Sigmoid colon (tissue), 7 donors: Measurements from ENCODE around the gene PQBP1. TPM values are rescaled to one million over a fixed set of nuclear protein-coding genes. Genes with fewer than 3 reads are reported as not detected.
"Not testable (repeated sequence)": the region's sequence is repeated elsewhere in the genome, so short reads cannot be mapped to it uniquely, and the experiment has no call there.

ENCODE experiments used
- DNase-seq: peaks from one replicate; pipeline ENCODE4 v3.0.0-alpha.2; 2019
- H3K27ac ChIP-seq, 4 donors: fragments of 200-600 bp; sonication (generic); one replicate each; pipeline ENCODE4 v1.5.1; 2016 to 2019; ENCODE audit warnings: mild to moderate bottlenecking in 1 of 4
- H3K27me3 ChIP-seq, 3 donors: fragments of 200-600 bp; sonication (generic); one replicate each; pipeline ENCODE4 v1.5.1; 2019; ENCODE audit warnings: mild to moderate bottlenecking in 1 of 3
- H3K36me3 ChIP-seq, 4 donors: fragments of 200-600 bp; sonication (generic); one replicate each; pipeline ENCODE4 v1.5.1; 2016 to 2019
- H3K4me1 ChIP-seq, 4 donors: fragments of 200-600 bp; sonication (generic); one replicate each; pipeline ENCODE4 v1.5.1; 2017 to 2019
- H3K4me3 ChIP-seq, 4 donors: fragments of 200-600 bp; sonication (generic); one replicate each; pipeline ENCODE4 v1.5.1; 2017 to 2019; ENCODE audit warnings: mild to moderate bottlenecking in 2 of 4, moderate library complexity in 1 of 4
- H3K9me3 ChIP-seq, 4 donors: fragments of 200-600 bp in 3 of 4; sonication (generic) in 3 of 4; one replicate each; pipeline versions ENCODE4 v1.5.1 to v1.6.1; 2013 to 2019
- EP300 ChIP-seq, 4 donors: sonication (generic); formaldehyde crosslinking; IDR thresholded peaks; one replicate each; pipeline ENCODE4 v1.6.1; 2017; ENCODE audit warnings: antibody characterized with exemption in 4 of 4
- POLR2A ChIP-seq, 2 donors: fragments of 450-650 bp; IDR thresholded peaks; one replicate each; pipeline ENCODE4 v1.6.1; 2016; ENCODE audit warnings: antibody characterized with exemption in 2 of 2, mild to moderate bottlenecking in 2 of 2, moderate library complexity in 2 of 2
- POLR2AphosphoS5 ChIP-seq, 4 donors: sonication (generic); formaldehyde crosslinking; IDR thresholded peaks; one replicate each; pipeline ENCODE4 v1.6.1; 2017; ENCODE audit warnings: antibody characterized with exemption in 4 of 4
- whole genome bisulfite sequencing, 2 donors: extraction: QIAGEN DNeasy Blood & Tissue Kit; methylation state at CpG; one replicate each; pipeline ENCODE4 v1.1.7; 2013; 5-methylcytosine and 5-hydroxymethylcytosine counted together
- intact Hi-C: fragments of 100-400 bp; cut with DNase I; formaldehyde crosslinking; loops from one replicate; pipeline ENCODE4 v1.15.1; 2023
- polyA plus RNA-seq, 3 donors: library from polyadenylated mRNA; stranded (reverse); fragments of 200-250 nt; gene quantifications; one replicate each; pipeline ENCODE4 v1.2.3, GENCODE V29; 2013
- total RNA-seq, 4 donors: library from RNA; depleted of rRNA; stranded (reverse); fragments of >200 nt; gene quantifications; one replicate each; pipeline ENCODE4 v1.1.0, GENCODE V29; 2016
- TF ChIP-seq, protein P1 (sequence below), 4 experiments: fragments of 450-650 bp in 3 of 4; fragments of 200-600 bp in 1 of 4; IDR thresholded peaks; one replicate each; pipeline ENCODE4 v1.5.1; 2016 to 2019; ENCODE audit warnings: antibody characterized with exemption in 4 of 4, mild to moderate bottlenecking in 3 of 4, moderate library complexity in 2 of 4
- donor health status: healthy with polysubstance abuse.
- donor health status: Bipolar disorder and iron deficiency.
- donor health status: healthy.

PQBP1 gene
- total RNA-seq (100 to 1,000 TPM in 2 of 4 donors, 10 to 100 TPM in 2; 83.1 to 103 (median 94.9) TPM), polyA plus RNA-seq (10 to 100 TPM; 65.0 to 80.8 (median 77.5) TPM)

GRCh38 chrX:48897625-48898306, at the start of gene PQBP1, which contains the start of gene TIMM17B:
TSS of gene PQBP1 (plus strand) at chrX:48897930. CDS start at chrX:48898510, 580 bp downstream.
TSS of gene TIMM17B (minus strand) at chrX:48897768. CDS start at chrX:48897749, 19 bp downstream.
- intact Hi-C loops = loop anchor here (10.0 kb wide), 1 partner anchor 223 kb away; no protein-coding TSS in a partner anchor
- WGBS, 2 donors = 0 to 1% methylated on average over 49 of the region's 49 CpGs
- H3K27me3 ChIP-seq = no peaks in the 10 kb centered on the region
- H3K9me3 ChIP-seq = no peaks in the 10 kb centered on the region
- peak; percentile 96 for DNase-seq
- H3K4me1 ChIP-seq = peaks cover 0 to 19% (median 17%) of the 10 kb centered on the region in 4 donors
- H3K27ac ChIP-seq = peak within 1 kb of the TSS; percentile 94 to 98 (median 95)
- peaks cover 0 to 34% (median 6%) of the 10 kb centered on the region in 4 donors for H3K36me3 ChIP-seq
- TF ChIP-seq POLR2AphosphoS5 (IDR thresholded peaks at IDR 0.05) = peak; percentile 86 to 93 (median 88)
- TF ChIP-seq EP300 (IDR thresholded peaks at IDR 0.05) = no peak
- TF ChIP-seq POLR2A (IDR thresholded peaks at IDR 0.05) = peak; percentile 59 to 69
- TF ChIP-seq, protein P1, sequence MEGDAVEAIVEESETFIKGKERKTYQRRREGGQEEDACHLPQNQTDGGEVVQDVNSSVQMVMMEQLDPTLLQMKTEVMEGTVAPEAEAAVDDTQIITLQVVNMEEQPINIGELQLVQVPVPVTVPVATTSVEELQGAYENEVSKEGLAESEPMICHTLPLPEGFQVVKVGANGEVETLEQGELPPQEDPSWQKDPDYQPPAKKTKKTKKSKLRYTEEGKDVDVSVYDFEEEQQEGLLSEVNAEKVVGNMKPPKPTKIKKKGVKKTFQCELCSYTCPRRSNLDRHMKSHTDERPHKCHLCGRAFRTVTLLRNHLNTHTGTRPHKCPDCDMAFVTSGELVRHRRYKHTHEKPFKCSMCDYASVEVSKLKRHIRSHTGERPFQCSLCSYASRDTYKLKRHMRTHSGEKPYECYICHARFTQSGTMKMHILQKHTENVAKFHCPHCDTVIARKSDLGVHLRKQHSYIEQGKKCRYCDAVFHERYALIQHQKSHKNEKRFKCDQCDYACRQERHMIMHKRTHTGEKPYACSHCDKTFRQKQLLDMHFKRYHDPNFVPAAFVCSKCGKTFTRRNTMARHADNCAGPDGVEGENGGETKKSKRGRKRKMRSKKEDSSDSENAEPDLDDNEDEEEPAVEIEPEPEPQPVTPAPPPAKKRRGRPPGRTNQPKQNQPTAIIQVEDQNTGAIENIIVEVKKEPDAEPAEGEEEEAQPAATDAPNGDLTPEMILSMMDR (IDR thresholded peaks at IDR 0.05) = no peak
- peak within 1 kb of the TSS; percentile 59 to 70 (median 66) for H3K4me3 ChIP-seq

DNA sequence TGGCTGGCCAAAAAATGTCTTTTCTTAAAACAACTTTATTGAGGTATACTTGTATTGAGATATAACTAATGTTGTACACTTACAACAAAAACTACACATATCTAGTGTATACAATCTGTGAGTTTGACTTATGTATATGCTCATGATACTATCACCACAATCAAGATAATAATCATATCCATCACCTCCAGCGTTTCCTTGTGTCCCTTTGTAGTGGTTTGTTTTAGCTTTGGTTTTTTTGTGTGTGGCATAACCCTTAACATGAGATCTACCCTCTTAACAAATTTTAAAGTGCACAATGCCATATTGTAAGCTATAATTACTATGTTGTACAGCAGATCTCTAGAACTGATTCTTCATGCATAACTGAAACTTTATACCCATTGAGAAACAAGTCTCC, 48.9 kb upstream of the PQBP1 start:
- no peak overlapping the region for H3K27ac ChIP-seq
- no peak overlapping the region for H3K4me3 ChIP-seq
- no peaks in the 10 kb centered on the region for H3K9me3 ChIP-seq
- no peak for DNase-seq
- TF ChIP-seq EP300 (IDR thresholded peaks at IDR 0.05) (no peak), POLR2AphosphoS5 (IDR thresholded peaks at IDR 0.05) (no peak), POLR2A (IDR thresholded peaks at IDR 0.05) (no peak)
- TF ChIP-seq, protein P1 (IDR thresholded peaks at IDR 0.05) = no peak
- intact Hi-C loops = no loop called here
- no peaks in the 10 kb centered on the region for H3K36me3 ChIP-seq
- no peaks in the 10 kb centered on the region for H3K4me1 ChIP-seq
- no peaks in the 10 kb centered on the region for H3K27me3 ChIP-seq
- 41 to 66% methylated on average over 1 of the region's 1 CpG for WGBS, 2 donors

- no peak for DNase-seq
- intact Hi-C loops = no loop called here
- WGBS, 2 donors = 84 to 89% methylated on average over 7 of the region's 7 CpGs
- Histone ChIP-seq H3K9me3 (no peaks in the 10 kb centered on the region), H3K4me3 (no peak overlapping the region), H3K4me1 (no peaks in the 10 kb centered on the region), H3K36me3 (no peaks in the 10 kb centered on the region), H3K27ac (no peak overlapping the region), H3K27me3 (no peaks in the 10 kb centered on the region)
- TF ChIP-seq EP300 (IDR thresholded peaks at IDR 0.05) (no peak), POLR2AphosphoS5 (IDR thresholded peaks at IDR 0.05) (no peak), POLR2A (IDR thresholded peaks at IDR 0.05) (no peak)
Observed at GRCh38 chrX:48852857-48853256, 44.9 kb upstream of the PQBP1 start.

- H3K27ac ChIP-seq, H3K4me1 ChIP-seq, H3K4me3 ChIP-seq, H3K9me3 ChIP-seq, H3K27me3 ChIP-seq, DNase-seq, H3K36me3 ChIP-seq, intact Hi-C loops: not testable (repeated sequence)
Observed at GRCh38 chrX:48853494-48853893, 44.2 kb upstream of the PQBP1 start.

DNA sequence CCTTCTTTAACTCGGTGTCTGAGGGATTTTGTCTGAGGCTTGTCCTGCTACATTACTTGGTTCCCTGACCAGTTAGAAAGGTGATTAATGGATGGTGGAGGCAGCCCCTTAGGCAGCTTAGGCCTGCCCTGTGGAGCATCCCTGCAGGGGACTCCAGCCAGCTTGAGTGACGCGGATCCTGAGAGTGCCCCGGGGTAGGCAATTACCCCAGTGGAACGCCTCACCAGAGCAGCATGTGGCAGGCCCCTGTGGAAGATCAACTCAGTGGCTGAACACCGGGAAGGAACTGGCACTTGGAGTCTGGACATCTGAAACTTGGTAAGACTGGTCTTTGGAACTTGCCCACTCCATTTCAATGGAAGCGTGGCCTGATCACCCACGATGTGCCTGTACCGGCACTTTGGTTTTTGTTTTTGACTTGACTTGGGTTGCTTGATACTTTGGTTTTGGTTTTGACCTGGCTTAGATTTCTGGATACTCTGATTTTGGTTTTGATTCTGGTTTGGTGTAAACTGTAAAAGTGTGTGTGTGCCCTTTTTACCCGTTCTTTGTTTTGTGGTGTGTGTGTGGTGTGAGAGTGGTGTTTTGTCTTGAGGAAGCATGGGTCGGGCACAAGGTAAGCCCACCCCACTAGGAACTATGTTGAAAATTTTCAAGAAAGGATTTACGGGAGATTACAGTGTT, 43.5 kb upstream of the PQBP1 start:
- H3K9me3 ChIP-seq, intact Hi-C loops, H3K36me3 ChIP-seq, H3K4me1 ChIP-seq, H3K27me3 ChIP-seq, H3K4me3 ChIP-seq, H3K27ac ChIP-seq, DNase-seq: not testable (repeated sequence)
- WGBS, 2 donors = 93% methylated on average over 12 of the region's 12 CpGs

GRCh38 chrX:48854898-48855297, 42.8 kb upstream of the PQBP1 start:
- H3K9me3 ChIP-seq = no peaks in the 10 kb centered on the region
- H3K27me3 ChIP-seq = no peaks in the 10 kb centered on the region
- no peak overlapping the region for H3K27ac ChIP-seq
- no peak overlapping the region for H3K4me3 ChIP-seq
- H3K4me1 ChIP-seq = no peaks in the 10 kb centered on the region
- intact Hi-C loops = no loop called here
- 22 to 47% methylated on average over 5 of the region's 5 CpGs for WGBS, 2 donors
- DNase-seq = no peak
- H3K36me3 ChIP-seq = no peaks in the 10 kb centered on the region
- TF ChIP-seq POLR2AphosphoS5 (IDR thresholded peaks at IDR 0.05) = no peak
- TF ChIP-seq, protein P1 (IDR thresholded peaks at IDR 0.05) = no peak
